Kidney capillary endothelial cell (primary cell): ENCODE data around the gene HNF4A.

Experiments
- DNase-seq: peaks from one replicate; pipeline ENCODE4 v3.0.0-alpha.2; 2018; ENCODE audit warnings: low spot score

Gene HNF4A

DNA sequence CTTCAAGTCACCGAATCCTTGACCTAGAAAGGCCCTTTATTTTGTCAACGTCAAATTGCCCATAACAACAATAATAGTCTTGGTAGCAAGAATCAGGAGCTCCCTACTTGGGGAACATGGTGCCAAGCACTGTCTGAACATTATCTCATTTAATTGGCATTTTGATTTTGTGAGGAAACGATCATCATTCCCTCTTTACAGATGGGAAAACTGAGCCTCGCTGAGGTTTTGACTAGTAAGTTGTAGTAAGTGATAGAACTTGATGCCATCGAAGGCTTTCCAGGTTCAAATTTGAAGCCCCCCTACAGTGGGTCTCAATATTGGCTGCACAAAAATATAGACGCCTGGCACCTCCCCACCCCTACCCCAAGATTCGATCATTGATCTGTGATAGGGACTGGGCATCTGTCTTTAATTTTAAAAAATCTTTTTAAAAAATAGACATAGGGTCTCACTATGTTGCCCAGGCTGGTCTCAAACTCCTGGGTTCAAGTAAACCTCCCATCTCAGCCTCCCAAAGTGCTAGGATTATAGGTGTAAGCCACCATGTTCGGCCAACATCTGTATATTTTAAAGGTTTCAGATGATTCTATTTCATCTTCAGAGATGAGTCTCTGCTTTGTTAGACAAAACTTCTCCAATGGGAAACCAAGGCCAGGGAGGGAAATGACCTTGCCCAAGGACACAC is 36.7 kb downstream of the HNF4A start:
- DNase-seq, result no peak

DNA sequence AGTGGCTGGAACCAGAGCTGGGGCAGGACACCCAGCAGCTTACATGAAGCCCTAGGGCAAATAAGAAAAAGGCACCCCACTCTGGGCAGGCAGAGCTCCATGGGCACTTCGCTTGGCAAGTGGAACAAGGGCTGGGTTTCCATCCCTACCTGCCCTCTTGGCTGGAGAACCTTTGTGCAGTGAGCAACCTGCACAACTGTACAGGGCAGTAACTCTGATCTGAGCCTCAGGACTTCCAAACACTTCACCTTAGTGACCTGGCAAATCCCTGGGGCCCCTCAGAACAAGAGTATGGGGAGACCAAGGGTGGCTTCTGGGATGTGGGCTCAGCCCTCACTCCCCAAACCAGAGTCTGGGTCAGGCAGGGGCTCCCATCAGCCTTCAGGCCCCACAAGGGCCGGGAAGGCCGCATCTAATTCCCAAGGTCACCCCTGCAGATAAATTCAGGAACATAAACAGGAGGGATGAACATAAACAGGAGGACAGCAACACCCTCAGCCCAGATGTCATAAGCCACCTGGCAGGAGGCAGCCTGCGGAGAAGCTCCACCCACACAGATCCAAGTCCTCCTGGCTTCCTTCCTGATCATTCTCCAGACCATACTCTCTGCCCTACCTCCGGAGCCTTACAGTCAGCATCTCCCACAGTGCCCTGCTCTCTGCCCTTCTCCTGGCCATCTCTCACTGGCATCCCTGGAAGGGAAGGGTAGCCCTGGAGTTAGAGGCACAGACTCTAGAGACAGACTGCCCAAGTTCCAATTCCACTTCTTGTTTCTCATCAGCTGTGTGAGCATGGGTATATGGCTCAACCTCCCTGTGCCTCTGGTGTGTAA is 37.5 kb downstream of the HNF4A start:
- DNase-seq, result no peak

DNA sequence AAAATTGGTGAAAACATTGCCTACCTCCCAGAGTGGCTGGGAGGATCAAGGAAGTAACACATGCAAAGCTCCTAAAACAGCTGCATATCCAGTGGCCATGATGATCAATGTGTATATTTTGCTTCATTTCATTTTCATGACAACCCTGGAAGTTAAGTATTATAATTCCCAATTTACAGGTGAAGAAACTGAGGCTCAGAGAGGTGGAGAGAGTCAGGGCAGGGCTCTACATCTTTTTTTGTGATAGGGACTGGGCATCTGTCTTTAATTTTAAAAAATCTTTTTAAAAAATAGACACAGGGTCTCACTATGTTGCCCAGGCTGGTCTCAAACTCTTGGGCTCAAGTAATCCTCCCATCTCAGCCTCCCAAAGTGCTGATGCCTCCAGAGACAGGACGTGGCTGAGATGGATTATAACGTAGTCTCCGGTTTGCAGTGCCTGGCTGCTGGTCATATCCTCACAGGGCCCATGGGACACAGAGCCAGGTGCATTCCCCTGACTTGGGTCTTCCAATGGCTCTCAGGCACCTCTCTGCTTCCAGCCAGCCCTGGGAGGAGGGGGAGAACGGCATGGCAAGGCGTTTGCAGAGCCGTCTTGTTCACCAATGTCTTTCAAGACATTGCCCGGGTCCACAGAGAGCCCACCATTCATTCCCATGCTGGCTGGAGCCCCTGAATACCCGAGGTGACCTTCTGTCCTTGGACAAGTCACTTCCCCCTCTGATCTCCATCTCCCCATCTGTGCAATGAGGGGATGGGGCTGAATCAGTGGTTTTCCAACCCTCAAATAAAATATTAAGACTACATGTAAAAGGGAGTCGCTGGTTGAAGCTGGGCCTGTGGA is 38.3 kb downstream of the HNF4A start:
- DNase-seq, result no peak

DNA sequence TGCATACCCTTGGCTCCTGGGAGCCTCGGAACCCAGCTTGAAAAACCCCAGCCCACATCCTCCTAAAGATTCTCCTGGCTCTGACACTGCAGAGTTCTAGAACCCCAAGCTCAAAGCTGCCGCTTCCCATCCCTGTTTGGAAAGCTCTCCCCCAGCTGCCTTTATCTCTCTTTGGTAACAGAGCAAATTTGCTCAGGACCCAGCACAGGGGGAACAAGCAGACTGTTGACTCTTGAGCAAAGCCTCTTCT is 38.9 kb downstream of the HNF4A start:
- DNase-seq, result no peak

DNA sequence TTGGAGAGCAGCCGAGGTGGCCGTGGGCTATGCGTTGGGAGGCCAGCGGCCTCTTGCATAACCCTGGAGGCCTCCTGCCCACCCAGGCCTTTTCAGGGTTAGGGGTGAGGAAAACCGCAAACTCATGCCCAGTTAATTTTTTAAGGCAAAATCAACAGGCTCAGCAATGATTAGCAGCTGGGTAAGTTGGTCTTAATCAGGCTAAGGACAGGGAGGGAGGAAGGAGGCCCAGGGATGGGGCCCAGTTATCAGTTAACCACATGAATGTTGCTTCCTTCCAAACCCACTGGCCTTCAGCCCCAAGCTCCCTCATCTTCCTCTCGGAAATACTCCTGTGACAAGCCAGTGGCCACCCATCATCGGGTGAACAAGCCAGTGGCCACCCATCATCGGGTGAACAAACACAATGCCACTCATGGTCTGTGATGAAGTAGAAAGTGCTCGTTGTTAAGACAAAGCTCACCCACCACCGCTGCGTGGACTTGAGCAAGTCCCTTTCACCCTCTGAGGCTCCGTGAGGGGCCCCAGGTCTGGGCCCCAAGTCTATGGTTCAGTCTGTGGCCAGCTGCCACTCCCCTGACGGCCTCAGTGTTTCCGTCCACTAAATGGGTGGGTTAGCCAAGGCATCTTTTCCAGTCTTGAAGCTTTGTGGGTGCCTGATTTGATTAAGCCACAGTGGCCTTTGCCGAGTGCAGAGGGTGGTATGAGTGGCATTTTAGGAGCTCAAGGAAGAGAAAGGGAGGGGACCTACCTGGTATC is 39.4 kb downstream of the HNF4A start:
- no peak for DNase-seq

DNA sequence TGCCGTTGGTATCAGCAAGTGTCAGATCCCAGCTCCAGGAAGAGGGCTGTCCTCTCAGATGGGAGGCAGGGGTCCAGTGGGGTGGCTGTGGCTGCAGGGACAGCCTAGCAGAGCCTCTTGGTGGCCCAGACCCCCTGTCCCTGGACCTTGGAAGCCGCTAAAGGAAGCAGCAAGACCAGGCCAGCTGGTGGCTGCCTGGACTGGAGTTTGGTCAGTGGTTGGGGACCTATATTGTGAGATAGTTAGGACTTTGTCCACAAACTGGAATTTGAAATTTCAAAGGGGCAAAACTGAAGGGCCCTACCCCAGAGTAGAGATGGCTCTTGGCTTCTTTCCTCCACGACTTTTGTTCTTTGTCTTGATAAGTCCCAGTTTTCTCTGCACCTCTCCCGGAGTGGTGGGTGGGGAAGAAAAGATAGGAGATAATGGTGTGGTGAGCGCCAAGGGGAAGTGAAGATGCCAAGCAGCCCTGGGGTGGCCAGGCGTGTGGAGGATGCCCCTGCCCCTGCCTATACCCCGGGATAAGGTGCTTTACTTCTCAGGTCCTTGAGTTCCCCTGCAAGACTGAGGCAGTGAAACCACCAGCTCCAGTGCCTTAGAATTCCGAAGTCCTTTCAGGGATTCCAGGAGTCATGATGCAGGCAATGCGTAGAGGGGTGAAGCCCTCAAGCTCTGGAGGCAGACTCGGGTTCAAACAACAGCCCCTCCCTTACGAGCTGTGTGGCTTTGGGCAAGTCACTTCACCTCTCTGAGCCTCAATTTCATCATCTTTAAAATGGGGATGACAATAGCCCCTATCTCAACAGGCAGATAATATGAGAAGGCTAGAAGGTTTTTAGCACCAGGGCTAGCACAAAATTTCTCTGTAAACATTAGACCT is 40.2 kb downstream of the HNF4A start:
- no peak for DNase-seq

DNA sequence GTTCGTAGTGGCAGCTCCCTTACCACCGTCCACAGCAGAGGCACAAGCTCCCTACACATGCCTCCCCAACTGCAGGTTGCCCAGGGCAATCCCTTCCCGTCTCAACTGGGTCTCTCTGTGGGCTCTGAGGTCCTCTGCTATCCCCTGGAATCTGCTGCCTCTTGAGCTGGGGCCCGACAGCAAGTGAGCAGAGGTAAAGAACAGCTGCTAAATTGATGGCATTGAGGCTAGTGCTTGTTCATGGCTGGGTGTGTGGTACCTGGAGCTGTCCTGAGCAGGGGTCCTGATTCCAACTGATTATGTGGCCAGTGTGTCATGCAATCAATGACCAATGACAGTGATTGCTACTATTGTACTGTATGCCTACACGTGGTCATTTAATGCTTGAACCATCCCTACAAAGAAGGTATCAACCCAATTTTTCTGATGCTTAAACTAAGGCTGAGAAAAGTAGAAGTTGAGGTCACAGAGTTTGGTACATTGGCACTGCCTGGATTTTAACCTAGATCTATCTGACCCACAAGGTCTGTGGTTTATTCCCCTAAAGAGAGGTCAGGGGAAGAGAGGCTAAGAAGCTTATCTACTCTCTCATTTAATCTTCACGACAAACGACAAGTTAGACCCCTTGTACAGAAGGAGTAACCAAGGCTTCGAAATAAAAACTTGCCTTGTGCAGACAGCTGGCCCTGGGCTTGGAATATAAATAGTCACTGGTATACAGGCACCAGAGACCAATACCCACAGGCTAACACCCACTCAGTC is 41.1 kb downstream of the HNF4A start:
- DNase-seq, result no peak

DNA sequence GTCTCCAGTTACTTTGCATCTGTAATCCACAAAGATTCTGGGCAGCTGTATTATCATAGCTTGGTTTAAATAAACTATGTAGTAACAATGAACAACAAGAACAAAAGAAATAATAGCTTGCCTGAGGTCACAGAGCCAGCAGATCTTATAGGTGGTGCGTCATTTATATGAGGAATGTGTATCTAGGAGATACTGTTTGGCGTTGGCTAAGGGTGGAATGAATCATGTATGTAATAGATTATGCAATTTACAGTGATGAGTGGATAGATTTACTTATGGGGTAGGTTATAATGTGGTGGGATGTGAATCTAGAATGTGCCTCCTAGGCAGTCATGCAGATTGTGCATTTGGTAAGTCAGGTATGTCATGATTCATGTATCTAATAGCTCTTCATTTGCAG is 42.8 kb downstream of the HNF4A start:
- DNase-seq, result no peak

DNA sequence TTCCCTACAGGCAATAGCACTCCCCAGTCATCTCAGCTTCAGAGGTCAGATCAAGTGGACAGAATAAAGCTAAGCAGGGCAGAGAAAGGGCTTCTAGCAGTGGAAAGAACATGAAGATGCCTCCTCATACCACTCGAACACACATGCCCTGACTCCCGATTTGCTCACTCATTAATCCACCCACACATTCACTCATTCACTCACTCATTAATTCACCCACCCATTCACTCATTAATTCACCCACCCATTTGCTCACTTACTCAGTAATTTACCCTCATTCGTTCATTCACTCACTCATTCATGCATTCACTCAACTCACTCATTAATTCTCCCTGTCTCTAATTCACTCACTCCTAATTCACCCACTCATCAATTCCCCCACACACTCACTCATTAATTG is 43.9 kb downstream of the HNF4A start:
- no peak for DNase-seq

DNA sequence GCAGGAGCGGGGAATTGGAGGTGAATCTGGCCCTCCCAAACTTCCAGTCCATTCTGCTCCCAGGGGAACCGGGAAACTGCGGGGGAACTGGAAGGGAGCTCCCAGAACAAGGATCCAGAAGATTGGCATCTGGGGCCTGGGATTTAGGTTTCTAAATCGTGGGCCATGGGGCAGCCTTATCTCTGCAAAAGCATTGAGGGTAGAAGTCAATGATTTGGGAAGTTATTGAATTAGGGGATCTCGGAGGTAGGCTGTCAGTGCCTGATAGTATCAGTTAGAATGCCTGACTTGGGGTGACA is 45.1 kb downstream of the HNF4A start:
- no peak for DNase-seq

DNA sequence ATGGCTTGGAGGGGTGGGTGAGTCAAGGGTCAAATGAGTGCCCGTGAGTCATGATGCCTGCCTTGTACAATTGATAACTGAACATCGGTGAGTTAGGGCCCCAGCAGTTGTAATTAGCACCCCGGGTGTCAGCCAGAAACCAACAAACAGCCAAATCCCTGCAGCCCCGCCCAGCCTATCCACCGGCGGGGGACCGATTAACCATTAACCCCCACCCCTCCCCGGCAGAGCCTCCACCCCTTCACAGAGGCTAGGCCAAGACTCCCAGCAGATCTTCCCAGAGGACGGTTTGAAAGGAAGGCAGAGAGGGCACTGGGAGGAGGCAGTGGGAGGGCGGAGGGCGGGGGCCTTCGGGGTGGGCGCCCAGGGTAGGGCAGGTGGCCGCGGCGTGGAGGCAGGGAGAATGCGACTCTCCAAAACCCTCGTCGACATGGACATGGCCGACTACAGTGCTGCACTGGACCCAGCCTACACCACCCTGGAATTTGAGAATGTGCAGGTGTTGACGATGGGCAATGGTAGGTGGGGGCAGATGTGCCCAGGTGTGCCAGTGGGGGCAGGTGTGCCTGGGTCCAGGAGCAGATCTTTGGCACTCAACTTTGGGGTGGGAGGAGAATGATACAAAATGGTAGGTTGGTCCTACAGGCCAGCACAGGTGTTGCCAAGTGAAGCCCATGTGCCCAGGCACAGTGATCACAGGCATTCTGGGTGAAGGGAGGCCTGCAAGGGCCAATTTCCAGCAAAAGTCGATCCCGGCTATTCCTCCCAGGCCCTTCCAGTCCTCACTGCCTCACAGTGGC is 45.7 kb downstream of the HNF4A start:
- DNase-seq, result no peak

DNA sequence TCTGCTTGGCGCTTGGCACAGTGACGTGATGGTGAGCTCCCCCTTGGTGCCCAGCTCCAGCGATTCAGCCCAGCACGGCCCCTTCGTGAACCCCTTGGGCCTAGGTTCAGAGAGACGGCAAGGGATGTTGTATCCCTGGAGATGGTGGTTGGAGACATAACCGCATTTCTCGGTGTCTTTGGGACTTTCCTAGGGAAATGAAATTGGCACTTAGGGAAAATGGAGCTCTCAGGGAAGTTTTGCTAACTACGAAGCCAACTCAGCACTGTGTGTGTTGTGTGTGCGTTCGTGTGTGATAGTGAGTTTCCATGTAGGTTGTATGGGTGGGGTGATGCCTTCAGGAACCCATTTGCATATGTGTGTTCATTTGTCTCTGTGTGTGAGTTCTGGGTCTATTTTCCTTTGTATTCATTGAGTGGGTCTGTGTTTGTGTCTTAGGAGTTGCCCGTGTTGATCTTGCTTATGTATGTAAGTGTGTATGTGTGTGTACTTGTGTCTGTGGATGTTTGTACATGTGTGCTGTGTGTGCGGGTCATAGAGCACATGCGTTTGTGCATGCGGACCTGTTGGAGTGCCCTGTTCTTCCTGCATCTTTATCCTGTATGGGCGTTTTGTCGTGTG is 46.4 kb downstream of the HNF4A start:
- DNase-seq, result no peak

DNA sequence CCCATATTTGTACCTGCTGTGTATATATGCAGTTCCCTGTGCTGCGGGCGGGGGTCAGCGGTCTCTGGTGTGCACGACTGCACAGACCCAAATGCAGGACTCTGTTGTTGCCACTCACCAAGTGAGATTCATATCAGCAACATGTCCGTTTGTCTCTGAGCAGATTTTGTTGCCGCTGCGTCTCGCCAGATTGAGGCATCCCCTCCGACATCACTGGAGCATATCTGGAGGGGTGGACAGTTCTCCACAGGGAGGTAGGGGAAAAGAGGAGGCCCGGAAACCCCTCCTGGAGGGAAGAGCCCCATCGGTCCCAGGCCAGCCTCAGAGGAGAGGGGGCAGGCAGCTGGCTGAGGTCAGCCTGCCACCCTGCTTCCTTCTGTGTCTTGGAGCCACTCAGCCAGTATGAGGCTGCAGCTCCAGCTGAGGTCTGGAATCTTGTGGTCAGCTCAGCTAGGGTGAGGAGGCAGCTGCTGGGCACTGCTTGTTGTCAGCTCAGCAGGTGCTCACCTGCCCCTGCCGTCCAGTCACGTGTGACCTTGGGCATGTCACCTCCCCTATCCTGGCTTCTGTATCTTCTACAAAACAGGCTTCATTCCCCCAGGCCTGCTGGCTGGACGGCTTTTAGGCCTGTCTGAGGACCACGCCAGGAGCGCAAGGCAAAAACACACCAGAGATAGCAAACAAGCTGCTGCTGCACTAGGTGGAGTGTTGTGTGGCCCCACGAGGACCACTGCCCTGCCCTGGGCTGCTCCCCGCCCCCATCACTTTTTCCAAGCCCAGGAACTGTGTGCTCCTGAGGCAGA is 47.1 kb downstream of the HNF4A start:
- no peak for DNase-seq

DNA sequence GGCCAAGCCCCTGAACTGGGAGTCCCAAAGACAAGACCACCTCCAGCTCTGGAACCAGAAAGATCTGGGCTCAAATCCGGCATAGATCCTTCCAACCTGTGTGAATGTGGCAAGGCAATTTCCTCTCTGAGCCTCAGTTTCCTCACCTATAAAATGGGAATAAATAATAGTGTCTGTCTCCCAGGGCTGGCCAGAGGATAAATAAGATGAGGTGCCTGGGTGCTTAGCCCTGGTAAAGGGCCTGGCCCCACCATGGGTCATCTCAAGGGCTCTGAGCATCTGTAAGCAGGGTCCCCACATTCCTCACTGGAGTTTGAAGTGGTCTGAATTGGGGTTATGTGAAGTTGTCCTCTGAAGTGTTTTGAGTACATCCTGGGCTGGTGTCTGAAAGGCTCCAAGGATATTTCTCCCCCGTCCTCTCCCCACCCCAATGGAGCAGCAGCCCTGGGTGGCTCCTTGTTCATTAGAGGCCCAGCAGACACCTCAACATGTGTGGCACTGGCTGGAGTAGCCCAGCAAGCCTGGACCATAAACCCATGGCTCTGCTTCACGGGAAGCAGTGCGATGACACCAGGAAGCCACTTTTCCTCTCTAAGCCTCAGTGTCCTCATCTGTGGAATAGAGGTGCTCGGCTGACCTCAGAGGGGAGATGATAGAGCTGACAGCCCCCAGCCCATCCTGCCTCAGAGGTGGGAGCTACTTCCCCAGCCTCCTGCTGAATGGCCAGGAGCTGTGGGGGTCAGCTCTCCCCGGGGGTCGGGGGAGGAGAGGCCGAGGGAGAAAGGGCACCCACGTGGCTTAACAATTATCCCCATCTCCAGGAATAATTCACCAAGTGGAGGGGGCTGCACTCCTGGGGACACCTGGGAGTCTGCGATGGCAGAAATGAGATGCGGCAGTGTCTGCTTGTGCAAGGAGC is 48.0 kb downstream of the HNF4A start:
- DNase-seq, result no peak

DNA sequence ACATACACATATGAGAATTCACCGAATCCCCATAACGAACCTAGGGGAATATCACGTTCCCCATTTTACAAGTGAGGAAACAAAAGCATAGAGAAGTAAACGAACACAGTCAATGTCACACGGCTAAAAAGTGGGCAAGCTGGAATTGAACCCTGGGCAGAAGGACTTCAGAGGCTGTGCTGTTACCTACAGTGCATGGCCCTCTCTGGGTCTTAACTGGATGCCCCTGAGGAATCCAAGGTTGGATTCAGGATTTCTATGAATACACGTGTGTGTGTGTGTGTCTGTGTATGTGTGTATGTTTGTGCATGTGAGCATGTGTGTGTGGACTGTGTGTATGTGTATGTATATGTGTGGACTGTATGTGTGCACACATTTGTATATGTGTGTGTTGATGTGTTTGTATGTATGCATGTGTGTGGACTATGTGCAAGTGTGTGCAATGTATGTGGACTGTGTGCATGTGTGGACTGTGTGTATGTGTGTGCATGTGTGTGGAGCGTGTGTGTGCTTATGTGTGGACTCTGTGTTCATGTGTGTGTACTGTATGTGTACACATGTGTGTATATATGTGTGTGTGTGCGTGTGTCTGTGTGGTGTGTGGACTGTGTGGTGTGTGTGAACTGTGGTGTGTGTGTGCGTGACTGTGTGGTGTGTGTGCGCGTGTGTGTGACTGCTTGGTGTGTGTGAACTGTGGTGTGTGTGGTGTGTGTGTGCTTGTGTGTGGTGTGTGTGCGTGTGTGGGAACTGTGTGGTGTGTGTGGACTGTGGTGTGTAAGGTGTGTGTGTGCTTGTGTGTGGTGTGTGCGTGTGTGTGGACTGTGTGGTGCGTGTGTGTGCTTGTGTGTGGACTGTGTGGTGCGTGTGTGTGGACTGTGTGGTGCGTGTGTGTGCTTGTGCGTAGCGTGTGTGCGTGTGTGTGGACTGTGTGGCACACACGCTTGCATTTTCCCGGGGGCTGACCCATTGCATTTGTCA is 49.0 kb downstream of the HNF4A start:
- DNase-seq, result no peak

DNA sequence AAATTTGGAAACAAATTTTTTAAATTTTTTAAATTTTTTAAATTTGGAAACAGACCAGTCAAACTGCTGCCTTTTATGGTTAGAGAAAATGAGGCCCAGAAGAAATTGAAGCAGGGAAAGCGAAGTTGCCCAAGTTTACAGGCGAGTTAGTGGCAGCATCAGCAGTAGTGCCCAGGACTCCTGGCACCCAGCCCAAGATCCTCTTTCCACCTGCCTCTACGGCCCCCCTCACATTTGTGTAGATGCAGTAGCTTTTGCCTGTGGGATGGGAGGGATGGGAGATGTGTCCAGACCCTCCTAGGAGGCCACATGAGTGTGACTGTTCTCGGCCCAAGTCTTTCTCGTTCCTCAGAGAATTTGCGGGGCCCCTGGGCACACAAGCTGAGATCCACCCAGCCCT is 49.8 kb downstream of the HNF4A start:
- DNase-seq, result no peak
